Stomach (tissue), 9 donors: ENCODE measurements around the gene IBA57. TPM values are rescaled to one million over a fixed set of nuclear protein-coding genes. Genes with fewer than 3 reads are reported as not detected.

Source experiments
- DNase-seq, 2 donors: peaks; one replicate each; pipeline versions ENCODE4 v3.0.0 to v3.0.0-alpha.2; 2013 to 2019
- H3K27ac ChIP-seq, 5 donors: fragments of 200-600 bp in 4 of 5; sonication (generic) in 4 of 5; one replicate each; pipeline ENCODE4 v1.5.1; 2013 to 2019; ENCODE audit warnings: mild to moderate bottlenecking in 1 of 5, moderate library complexity in 1 of 5
- H3K27me3 ChIP-seq, 3 donors: fragments of 200-600 bp; sonication (generic); one replicate each; pipeline ENCODE4 v1.5.1; 2017 to 2019; ENCODE audit warnings: mixed run types in 1 of 3
- H3K36me3 ChIP-seq, 4 donors: fragments of 200-600 bp; sonication (generic); 1 replicate in 3 of 4; 2 replicates in 1 of 4; pipeline ENCODE4 v1.5.1; 2016 to 2019
- H3K4me1 ChIP-seq, 4 donors: fragments of 200-600 bp; sonication (generic); one replicate each; pipeline ENCODE4 v1.5.1; 2016 to 2019
- H3K4me3 ChIP-seq, 4 donors: fragments of 200-600 bp; sonication (generic) in 3 of 4; one replicate each; pipeline ENCODE4 v1.5.1; 2016 to 2019; ENCODE audit warnings: mild to moderate bottlenecking in 1 of 4
- H3K9me3 ChIP-seq, 4 donors: fragments of 200-600 bp; sonication (generic); one replicate each; pipeline ENCODE4 v1.5.1; 2016 to 2019
- EP300 ChIP-seq: sonication (generic); formaldehyde crosslinking; IDR thresholded peaks from one replicate; pipeline ENCODE4 v1.6.1; 2017; ENCODE audit warnings: antibody characterized with exemption
- POLR2A ChIP-seq, 4 donors: fragments of 450-650 bp; IDR thresholded peaks; one replicate each; pipeline ENCODE4 v1.6.1; 2016; ENCODE audit warnings: antibody characterized with exemption in 4 of 4, control low read depth in 2 of 4, mild to moderate bottlenecking in 1 of 4, moderate library complexity in 1 of 4
- POLR2AphosphoS5 ChIP-seq, 3 donors: sonication (generic); formaldehyde crosslinking; IDR thresholded peaks; one replicate each; pipeline ENCODE4 v1.6.1; 2016; ENCODE audit warnings: antibody characterized with exemption in 3 of 3
- WGBS, 5 donors: extraction: QIAGEN DNeasy Blood & Tissue Kit in 3 of 5; methylation state at CpG; one replicate each; pipeline versions ENCODE4 v1.1.5 to v1.1.7; 2013 to 2018; 5-methylcytosine and 5-hydroxymethylcytosine counted together
- intact Hi-C: fragments of 100-400 bp; cut with DNase I; formaldehyde crosslinking; loops from one replicate; pipeline ENCODE4 v1.15.1; 2023; ENCODE audit warnings: low total_unique reads
- polyA plus RNA-seq, 3 donors: library from polyadenylated mRNA; stranded (reverse); fragments of 200-250 nt; gene quantifications; one replicate each; pipeline ENCODE4 v1.2.3, GENCODE V29; 2013
- total RNA-seq, 5 donors: library from RNA; depleted of rRNA; stranded (reverse); fragments of >200 nt; gene quantifications; one replicate each; pipeline versions ENCODE4 v1.1.0 to v1.2.3, GENCODE V29; 2014 to 2016
- TF ChIP-seq, protein P1 (sequence below), 7 experiments: fragments of 450-650 bp in 4 of 7; fragments of 200-600 bp in 3 of 7; sonication (generic) in 3 of 7; IDR thresholded peaks; one replicate each; pipeline ENCODE4 v1.5.1; 2016 to 2019; ENCODE audit warnings: antibody characterized with exemption in 7 of 7, control low read depth in 2 of 7, mild to moderate bottlenecking in 1 of 7
- donor health status: healthy with polysubstance abuse.
- donor health status: Bipolar disorder and iron deficiency.
- donor health status: healthy.

Gene IBA57
- total and polyA plus RNA-seq, 8 donors, result 1.2 to 6.1 (median 4.3) TPM

DNA sequence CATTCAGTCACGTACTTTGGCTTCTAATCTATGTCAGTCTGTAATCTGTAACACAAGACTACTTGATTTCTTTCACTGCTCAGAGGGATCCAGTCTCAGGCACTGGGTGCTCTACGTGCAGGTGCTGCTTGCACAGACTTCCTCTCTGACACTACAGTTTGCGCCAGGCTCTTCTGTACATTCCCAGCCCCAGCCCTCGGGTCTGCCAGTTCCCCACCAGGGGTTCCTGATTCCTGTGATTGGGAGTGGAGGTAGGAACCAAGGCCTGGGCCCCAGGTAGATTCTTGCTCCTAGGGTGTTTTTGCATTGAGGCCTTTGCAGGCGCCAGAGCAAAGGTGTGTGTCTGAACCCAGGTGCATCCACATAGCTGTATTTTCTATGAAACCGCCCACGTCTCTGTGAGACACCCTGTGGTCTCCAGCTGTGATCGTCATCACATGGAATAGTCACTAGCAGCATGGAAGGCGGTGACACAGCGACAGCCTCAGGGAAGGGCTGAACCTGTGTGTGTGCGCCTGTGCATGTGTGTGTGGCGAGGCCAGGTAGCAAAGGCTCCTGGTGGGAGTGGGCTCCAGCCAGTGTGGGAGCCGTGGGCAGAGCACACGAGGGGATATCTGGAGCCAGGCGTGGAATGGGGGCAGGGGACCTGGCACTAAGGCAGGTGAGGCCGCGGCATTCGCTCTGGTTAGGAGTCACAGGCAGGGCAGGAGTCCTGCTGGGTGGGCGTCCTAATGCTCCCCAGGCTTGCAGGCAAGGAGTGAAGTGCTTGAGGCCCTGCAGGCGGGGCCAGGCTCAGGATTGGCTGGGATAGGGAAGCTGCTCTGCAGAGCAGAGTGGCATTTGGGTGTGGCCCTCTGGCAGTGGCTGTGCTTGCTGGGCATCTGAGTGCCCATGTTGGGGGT, 10.7 kb upstream of the IBA57 start:
- no peak overlapping the region for H3K27ac ChIP-seq
- intact Hi-C loops, result no loop called here
- no peak for TF ChIP-seq EP300
- TF ChIP-seq, protein P1, sequence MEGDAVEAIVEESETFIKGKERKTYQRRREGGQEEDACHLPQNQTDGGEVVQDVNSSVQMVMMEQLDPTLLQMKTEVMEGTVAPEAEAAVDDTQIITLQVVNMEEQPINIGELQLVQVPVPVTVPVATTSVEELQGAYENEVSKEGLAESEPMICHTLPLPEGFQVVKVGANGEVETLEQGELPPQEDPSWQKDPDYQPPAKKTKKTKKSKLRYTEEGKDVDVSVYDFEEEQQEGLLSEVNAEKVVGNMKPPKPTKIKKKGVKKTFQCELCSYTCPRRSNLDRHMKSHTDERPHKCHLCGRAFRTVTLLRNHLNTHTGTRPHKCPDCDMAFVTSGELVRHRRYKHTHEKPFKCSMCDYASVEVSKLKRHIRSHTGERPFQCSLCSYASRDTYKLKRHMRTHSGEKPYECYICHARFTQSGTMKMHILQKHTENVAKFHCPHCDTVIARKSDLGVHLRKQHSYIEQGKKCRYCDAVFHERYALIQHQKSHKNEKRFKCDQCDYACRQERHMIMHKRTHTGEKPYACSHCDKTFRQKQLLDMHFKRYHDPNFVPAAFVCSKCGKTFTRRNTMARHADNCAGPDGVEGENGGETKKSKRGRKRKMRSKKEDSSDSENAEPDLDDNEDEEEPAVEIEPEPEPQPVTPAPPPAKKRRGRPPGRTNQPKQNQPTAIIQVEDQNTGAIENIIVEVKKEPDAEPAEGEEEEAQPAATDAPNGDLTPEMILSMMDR (IDR thresholded peaks at IDR 0.05), result no peak
- no peak for TF ChIP-seq POLR2AphosphoS5 (IDR thresholded peaks at IDR 0.05)
- no peak for TF ChIP-seq POLR2A (IDR thresholded peaks at IDR 0.05)
- peaks cover 0 to 2% (median 0%) of the 10 kb centered on the region in 4 donors for H3K36me3 ChIP-seq
- WGBS, 5 donors, result 69 to 78% (median 72%) methylated on average over 19 to 20 of the region's 20 CpGs
- peaks cover 16 to 36% (median 26%) of the 10 kb centered on the region in 4 donors for H3K4me1 ChIP-seq
- peaks cover 0 to 4% (median 0%) of the 10 kb centered on the region in 3 donors for H3K27me3 ChIP-seq
- no peak overlapping the region for H3K4me3 ChIP-seq
- no peaks in the 10 kb centered on the region for H3K9me3 ChIP-seq
- DNase-seq, result no peak

DNA sequence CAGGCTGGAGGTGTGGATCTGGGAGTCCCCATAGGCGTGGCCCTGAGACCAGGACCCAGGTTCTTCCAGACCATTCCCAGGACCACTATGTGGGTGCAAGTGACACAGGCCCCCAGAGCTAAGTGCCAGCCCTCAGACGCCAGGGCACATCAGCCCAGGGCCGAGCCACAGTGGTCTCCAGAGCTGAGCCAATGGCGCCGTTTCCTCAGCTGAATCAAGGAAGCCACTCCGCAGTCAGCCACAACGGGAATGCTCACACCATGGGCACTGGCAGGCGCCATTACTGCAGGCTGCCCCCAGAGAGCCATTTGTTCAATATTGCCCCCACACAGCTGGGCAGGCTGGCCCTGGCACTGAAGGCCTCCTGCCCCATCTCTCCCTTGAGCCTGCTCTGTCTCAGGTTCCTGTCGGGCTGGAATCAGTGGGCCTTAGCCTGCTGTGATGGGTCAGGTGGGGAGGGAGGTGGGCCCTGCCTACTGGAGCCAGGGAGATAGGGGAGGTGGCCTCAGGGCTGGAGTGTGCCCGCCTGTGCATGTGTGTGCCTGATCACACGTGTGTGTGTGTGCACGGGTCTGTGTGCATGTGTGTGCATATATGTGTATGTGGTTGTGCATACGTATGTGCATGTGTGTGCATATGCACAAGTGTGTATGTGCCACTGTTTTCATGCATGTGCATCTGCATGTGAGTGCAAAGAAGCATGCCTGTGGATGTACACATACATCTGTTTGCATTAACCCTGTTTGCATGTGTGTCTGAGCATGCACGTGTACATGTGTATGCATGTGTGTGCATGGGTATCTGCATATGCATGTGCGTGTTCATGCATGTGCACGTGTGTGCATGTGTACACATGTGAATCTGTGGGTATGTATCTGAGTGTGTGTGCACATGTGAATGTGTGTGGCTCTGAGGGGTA, 9.7 kb upstream of the IBA57 start:
- Histone ChIP-seq H3K27me3 (peaks cover 0 to 4% (median 0%) of the 10 kb centered on the region in 3 donors), H3K36me3 (no peaks in the 10 kb centered on the region), H3K4me1 (peaks cover 8 to 30% (median 16%) of the 10 kb centered on the region in 4 donors), H3K4me3 (no peak overlapping the region), H3K9me3 (no peaks in the 10 kb centered on the region), H3K27ac (no peak overlapping the region)
- DNase-seq, result no peak
- 80 to 91% (median 87%) methylated on average over 7 to 16 of the region's 16 CpGs for WGBS, 5 donors
- intact Hi-C loops, result no loop called here
- TF ChIP-seq EP300, result no peak
- TF ChIP-seq POLR2A (IDR thresholded peaks at IDR 0.05), result no peak
- TF ChIP-seq, protein P1 (IDR thresholded peaks at IDR 0.05), result no peak
- no peak for TF ChIP-seq POLR2AphosphoS5 (IDR thresholded peaks at IDR 0.05)

DNA sequence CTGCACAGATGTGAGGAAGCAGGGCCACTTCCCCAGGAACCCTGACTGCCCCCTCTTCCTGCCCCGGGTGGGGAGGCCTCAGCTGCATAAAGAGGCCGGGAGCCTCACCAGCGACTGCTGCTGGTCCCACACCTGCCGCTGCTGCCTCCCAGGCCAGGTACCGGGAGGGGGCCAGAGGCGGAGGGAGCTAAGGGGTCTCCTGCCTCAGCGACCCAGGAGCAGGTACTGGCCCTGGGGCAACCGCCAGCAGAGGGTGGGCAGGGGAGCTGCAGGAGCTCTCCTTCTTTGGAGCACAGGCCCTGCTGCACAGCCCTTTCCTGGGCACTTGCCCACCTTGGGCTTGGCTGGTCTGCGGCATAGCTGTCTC, 9.1 kb upstream of the IBA57 start:
- Histone ChIP-seq H3K36me3 (no peaks in the 10 kb centered on the region), H3K27ac (no peak overlapping the region), H3K9me3 (no peaks in the 10 kb centered on the region), H3K4me1 (peaks cover 3 to 26% (median 12%) of the 10 kb centered on the region in 4 donors), H3K4me3 (no peak overlapping the region), H3K27me3 (peaks cover 0 to 4% (median 0%) of the 10 kb centered on the region in 3 donors)
- intact Hi-C loops, result no loop called here
- no peak for DNase-seq
- TF ChIP-seq, protein P1 (IDR thresholded peaks at IDR 0.05), result no peak
- TF ChIP-seq EP300 (no peak), POLR2AphosphoS5 (IDR thresholded peaks at IDR 0.05) (no peak), POLR2A (IDR thresholded peaks at IDR 0.05) (no peak)
- WGBS, 5 donors, result 58 to 87% (median 64%) methylated on average over 3 to 9 of the region's 9 CpGs
